GM19025 (cell line): ENCODE data around the gene PTPN1.
"Not testable (repeated sequence)": the region's sequence is repeated elsewhere in the genome, so short reads cannot be mapped to it uniquely, and the experiment has no call there.

Experiments
- ATAC-seq: cut with Tn5 transposase; IDR thresholded peaks from one replicate; pipeline ENCODE4 v1.9.1; 2021; ENCODE audit warnings: mild to moderate bottlenecking, low read depth, moderate library complexity; ENCODE audit not compliant: unreplicated experiment

Gene PTPN1

DNA sequence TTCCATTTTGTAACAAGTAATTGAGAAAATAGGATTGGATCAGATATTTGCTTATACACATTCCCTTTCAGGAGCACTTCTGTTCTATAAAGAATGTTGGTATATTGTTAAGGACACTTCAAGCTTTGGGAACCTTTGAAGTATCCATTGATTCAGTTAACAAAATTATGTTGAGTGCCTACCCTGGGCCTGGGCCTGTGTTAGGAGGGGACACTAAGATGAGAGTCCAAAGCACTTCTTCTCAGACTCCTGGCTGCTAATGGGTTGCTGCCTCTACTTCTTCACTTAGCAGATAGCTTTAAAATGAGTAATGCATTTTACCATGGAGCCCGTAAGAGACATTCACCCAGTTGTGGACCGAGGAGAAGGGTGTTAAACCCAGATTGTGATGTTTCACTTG lies 40.3 kb downstream of the PTPN1 start:
- no peak for ATAC-seq

DNA sequence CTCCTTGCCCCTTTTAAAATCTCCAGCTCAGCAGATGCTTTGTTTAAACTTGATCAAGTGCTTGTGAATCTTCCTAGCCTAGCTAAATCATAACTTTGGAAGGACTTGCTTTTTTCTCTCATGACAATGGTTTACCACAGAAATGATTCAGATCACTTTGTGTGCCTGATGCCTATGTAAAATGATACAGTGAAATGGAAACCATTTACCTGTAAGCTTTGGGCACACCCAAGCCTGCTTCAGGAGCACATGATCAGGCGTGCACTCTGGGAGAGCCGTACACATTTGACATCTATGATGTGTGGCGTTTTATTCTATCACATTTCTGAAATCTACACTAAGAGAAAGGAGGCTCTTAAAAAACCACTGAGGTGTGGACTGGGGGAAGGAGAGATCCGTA lies 41.1 kb downstream of the PTPN1 start:
- no peak for ATAC-seq

DNA sequence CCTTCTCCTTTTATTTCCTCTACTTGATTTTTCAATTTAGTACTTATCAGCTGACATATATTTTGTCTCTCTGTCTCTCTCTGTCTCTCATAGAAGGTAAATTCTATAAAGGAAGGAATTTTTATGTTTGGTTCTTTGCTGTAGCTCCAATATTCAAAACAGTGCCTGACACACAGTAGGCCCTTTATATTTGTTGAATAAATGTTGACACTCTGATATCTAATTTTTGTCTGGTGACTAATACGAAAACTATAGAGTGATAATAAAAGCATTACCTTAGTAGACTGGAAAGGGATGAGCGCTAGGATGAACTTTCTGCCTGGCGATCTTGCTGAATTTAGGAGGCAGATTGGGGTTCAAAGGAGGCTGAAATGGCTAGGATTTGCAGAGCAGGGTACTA lies 42.8 kb downstream of the PTPN1 start:
- no peak for ATAC-seq

DNA sequence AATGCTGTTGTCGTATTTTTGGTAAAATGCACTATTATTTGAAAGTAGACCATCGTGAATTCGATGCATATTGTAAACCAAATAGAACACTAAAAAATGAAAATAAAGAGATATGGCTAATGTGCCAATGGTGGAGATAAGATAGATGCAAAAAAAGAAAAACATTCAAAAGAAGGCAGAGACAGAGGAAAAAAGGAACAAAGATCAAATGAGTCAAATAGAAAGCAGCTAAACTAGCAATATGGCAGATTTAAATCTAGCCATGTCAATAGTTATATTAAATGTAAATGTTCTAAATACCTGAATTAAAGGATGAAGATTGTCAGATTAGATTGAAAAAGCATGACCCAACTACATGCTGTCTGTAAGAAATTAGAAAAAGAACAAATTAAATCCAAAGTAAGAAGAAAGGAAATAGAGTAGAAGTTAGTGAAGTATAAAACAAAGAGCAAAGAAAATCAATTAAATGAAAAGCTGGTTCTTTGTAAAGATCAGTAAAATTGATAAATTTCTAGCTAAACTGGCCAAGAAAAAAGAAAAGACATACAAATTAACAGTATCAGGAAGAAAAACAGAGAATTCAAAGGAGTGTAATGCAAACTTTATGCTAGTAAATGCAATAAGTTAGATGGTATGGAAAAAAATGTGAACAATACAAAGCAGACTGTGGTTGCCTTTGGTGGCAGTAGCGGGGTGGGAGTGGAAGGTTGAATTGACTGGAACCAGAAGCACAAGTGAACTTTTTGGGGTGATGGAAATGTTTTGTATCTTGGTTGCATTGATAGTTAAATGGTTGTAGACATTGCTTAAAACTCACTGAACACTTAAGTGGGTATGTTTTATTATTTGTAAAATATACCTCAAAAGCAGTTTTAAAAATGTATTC lies 44.8 kb downstream of the PTPN1 start:
- ATAC-seq: no peak

DNA sequence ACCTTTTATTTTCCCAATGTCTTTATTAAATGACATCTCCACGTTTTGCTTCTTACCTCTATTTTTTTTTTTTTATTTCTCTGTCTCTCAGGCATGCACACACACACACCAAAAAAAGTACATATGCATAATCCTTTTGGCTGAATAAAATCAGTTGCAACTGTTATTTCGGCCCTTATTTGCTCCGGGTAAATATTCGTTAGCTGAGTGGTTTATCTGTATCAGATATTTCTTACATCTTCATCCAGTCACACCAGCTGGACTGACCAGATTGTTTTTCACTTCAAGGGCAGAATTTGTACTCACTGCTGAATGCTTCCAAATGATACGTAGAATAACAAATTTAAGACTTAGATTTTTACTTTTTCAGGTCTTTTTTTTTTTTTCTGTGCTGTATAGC lies 45.5 kb downstream of the PTPN1 start:
- no peak for ATAC-seq

DNA sequence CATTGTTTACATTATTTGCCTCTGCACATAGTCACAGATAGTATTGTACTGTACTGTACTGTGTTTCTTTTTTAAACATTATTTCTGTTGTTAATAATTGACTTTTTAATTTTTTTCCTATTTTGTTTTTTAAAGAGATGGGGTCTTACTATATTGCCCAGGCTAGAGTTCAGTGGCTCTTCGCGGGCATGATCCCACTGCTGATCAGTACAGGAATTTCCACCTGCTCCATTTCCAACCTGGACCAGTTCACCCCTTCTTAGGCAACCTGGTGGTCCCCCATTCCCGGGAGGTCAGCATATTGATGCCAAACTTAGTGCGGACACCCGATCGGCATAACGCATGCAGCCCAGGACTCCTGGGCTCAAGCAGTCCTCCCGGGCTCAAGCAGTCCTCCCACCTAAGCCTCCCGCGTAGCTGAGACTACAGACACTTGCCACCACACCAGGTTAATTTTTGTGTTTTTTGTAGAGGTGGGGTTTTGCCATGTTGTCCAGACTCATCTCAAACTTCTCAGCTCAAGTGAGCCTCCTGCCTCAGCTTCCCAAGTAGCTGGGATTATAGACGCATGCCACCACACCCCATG lies 47.5 kb downstream of the PTPN1 start:
- no peak for ATAC-seq

DNA sequence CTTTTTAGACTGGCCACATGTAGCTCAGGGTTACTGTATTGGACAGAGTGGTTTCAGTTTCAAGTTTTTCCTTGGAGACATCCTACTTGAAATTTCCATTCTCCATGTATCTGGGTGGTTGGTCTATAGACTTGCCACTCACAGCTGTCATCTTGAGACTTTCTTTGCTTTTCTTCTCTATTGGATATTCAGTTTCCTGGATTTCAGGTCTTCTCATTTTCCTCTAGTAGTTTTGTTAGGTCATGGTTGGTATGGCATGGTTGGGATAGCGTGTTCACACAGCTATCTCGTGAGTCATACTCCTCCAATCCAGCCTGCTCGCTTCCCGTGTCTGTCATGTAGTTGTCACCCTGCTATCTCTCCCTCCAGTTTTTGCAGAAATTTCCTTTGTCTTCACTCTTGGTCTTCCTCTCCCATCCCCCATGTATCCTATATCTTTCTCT lies 48.3 kb downstream of the PTPN1 start:
- ATAC-seq: no peak

DNA sequence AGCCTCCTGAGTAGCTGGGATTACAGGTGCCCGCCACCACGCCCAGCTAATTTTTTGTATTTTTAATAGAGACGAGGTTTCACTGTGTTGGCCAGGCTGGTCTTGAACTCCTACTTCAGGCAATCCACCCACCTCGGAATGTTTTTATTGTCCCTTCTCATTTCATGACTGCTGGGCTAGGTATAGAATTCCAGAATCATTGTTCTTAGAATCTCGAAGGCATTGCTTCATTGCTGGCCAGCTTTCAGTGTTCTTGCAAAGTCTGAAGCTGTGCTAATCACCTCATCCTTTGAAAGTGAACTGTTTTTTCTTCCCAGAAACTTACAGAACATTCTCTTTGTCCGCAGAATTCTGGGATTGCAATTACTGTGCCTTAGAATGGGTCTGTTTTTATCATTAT lies 49.0 kb downstream of the PTPN1 start:
- no peak for ATAC-seq

DNA sequence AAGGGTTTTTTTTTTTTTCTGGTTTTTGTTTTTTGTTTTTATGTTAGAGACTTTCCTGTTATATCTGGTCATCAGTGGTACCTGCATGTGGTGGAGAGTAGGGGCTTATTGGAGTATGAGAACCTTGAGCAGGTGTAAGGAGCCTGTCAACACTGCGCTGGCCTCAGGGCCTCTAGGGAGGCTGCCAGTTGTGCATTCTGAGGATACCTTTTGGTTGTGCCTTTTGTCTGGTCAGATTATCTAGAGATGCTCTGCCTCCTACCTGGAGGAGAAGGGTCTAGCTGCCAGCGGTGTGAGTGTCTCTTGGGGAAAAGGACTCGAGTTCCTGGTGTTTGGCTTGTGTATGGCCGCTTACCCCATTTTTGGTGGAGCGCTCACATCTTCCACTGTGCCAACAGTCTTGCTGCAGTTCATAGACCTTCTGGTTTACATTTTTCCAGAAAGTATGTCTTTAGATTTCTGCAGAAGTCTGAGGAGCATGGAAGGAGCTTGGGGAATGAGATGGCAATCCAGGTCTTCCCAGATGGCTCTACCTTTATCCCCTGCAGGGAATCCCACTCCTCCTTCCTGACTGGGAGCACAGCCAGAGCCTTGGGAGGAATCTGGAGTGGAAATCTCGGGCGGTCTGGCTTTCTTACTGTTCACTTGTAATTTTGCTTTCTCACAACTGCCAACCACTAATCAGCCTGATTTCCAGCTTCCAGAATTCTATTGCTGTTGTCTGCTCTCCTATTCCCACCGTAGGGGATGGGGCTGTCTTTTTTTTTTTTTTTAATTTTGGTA lies 49.9 kb downstream of the PTPN1 start:
- no peak for ATAC-seq

DNA sequence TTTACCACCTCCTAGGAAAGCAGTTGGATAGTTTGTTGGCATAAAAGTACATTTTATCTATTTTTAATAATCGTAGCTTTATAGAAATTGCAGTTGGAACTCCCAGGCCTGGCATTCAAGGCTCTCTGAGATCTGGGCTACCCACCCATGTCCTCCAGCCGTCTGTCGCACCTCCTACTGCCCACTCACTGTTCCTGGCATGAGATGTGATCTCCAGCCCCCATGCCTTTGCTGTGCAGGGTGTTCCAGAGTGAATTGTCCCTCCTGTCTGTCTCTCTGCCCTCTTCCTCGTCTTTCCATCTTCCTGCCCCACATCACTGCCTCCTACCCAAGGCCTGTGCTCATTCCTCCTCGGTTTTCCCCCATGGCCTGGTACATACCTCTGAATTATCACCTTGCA lies 50.7 kb downstream of the PTPN1 start:
- no peak for ATAC-seq

DNA sequence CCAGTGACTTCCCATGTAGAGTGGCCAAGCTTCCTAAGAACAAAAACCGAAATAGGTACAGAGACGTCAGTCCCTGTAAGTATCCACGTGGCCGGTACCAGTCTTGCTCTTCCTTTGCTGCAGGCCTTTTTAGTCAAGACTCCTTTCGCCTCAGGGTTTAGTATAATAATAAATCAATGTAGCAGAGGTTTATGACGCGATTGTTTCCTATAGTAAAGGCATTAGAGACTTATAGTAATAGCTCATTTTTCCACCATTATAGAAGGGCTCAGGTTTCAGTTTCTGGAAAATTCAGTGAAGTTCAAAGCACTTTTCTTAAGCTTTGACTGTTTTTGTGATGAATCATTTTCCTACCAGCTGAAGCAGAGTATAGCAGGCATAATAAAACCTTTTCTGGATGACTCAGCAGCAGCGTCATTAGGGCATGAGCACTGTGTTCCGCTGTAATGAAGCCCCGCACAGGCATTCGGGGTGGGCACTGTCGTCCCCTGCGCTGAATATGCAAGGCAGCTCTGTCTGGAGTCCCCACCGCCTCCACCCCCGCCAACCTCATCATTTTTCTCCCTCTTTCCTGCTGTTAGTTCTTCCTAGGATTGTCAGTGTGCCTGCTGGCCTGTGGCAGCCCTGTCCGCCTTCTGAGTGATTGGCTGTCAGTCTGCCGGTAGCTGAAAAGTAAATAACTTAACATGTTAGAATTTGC lies 51.3 kb downstream of the PTPN1 start:
- peak; percentile 61 for ATAC-seq

DNA sequence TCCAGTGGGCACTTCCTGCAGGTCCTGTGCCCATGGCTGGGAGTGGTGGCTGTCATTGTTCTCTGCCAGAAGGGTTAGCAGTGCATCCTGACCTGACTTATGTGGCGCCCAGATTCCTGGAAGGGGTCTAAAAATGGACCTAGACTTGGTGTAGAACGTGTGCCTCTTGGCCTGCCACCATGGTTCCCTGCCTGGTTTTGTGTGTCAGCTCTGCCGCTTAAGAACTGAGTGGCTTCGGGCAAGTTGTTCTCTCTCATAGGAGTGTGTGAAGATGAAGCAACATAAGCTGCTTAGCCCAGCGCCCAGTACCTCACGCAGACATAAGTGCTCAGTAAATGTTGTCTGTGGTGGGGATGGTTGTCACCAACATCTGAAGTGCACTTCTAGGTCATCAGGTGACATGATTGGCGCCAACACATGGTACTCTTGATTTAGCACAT lies 52.1 kb downstream of the PTPN1 start:
- no peak for ATAC-seq

DNA sequence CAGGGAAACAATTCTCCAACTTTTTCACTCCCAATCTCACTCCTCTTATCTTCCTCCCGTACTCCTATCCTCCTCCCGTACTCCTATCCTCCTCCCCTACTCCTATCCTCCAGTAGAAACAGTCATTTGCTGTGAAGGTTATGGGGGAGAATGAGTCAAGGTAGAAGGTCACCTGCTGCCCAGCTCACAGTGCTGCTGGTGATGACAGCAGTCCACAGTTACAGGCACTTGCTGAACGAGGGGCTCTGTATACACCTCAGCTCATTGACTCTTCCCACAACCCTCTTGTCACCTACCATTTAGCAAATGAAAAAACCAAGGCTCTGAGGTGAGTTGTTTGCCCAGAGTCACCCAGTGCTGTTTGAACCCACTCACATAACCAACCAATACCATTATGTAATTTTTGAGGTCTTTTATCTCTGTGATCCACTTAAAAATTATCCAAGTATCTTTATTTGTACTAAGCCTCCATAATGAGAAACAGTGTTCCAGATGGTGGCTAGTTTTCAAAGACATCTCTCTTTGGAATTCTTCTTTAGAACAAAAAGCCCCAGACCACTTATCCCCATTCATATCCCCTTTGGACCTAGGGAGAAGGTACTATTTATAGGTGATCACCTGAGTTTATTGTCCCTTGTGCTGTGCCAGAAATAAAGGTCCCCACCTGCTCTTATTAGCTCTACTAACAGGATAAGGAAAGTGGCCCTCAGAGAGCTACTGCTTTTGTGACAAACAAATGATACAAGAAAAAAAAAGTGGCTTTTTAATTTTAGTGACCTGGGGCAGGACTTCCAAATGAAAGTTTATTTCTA lies 53.2 kb downstream of the PTPN1 start:
- no peak for ATAC-seq

DNA sequence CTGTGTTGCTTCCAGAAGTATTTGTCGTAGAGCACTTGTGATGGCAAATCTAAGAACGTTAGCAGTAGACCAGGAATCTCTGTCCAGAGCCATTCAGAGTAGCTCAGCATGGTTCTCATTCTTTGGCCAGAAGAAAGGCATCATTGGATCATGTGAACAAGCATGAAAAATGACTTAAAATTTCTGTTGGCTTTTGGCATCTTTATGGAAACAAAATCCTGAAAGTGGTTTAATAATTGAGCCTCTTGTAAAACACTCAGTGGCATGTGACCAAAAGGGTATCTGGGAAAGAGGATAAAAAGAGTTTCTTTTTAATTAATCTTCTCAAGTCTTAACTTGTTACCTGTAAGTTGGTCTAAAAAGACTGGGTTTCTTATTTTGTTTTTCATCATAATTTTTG lies 55.2 kb downstream of the PTPN1 start:
- no peak for ATAC-seq

DNA sequence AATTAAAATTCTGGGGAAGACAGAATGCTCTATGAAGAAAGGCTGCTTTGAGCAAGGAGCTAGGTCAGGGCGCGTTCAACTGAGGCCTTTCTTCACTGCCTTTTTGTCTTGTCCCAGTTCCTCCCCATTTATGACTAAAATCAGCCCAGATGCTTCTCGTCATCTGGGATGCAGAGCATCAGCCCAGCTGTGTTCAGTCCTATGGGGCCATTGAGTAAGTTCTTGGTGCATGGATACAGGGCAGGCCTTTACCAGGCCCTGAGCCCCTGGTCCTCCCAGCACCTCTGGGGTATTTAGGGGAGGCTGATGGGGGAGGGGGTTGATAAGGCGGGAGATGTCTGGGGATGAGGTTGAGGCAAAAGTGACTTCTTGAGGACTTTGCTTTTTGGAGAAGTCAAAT lies 55.7 kb downstream of the PTPN1 start:
- ATAC-seq: no peak

DNA sequence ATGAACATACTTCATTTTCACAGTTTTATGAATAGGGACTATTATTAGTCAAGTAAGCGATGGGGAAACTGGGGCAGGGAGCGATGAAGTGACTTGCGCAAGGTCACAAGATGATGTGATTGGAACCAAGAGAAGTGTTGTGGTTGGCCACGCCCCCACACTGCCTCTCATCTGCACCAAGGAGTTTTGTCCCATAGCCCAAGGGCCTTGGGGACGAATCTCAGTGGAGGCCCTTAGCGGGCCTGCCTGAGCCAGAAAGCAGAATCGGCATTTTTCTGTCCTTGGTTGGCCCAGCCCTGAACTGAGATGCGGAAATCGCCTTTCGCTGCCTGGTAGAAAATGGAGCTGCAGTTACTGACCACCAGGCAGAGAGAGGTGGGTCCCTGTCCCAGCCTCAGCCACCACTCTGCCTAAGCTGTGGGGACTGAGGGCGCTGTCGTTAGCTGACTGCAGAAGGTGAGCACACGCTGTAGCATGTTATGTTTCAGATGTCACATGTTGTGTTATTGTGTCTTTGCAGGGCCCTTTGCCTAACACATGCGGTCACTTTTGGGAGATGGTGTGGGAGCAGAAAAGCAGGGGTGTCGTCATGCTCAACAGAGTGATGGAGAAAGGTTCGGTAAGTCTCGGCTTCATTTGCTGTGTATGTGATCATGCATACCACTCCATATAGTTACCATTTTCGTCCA lies 57.8 kb downstream of the PTPN1 start:
- ATAC-seq: no peak

DNA sequence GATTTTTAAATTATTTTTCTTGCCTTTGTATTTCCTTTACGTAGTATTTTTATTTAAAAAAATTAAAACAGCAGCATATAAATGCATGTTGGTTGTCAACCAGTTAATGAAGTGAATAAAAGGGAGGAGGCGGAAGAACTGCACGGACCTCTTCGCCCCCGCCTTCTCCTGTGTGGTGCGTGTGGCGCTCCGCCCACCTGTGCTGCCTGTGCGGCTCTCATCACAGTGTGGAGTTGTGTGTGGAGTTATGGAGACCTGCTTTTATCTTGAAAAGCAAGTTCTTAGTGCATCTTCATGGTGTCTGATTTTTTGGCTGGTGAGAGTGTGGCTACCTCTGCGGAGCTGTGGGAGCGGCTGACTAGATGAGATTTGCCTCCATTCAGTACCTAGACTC lies 58.4 kb downstream of the PTPN1 start:
- no peak for ATAC-seq

DNA sequence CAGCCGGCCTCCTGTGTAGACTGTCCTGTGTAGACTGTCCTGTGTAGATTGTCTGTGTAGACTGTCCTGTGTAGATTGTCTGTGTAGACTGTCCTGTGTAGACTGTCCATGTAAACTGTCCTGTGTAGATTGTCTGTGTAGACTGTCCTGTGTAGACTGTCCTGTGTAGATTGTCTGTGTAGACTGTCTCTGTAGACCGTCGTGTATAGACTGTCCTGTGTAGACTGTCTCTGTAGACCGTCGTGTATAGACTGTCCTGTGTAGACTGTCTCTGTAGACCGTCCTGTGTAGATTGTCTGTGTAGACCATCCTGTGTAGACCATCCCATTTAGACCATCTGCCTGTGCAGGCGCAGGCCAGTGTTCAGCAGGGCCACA lies 59.3 kb downstream of the PTPN1 start:
- not testable (repeated sequence) for ATAC-seq
